SK-N-SH treated with all-trans-retinoic acid at 6 μM for 48 hours (cell line): ENCODE measurements around the gene GAN.

Source experiments
- BACH2 ChIP-seq: fragments of 250-450 bp; sonication (Bioruptor Pico); IDR thresholded peaks from 2 replicates; pipeline ENCODE4 v1.9.0; 2021; ENCODE audit warnings: mild to moderate bottlenecking, borderline replicate concordance
- CSRNP3 ChIP-seq: fragments of 250-450 bp; sonication (Bioruptor Pico); IDR thresholded peaks from 2 replicates; pipeline ENCODE4 v1.5.1; 2021; ENCODE audit warnings: mild to moderate bottlenecking, moderate library complexity
- ZFP3 ChIP-seq: fragments of 250-450 bp; sonication (Bioruptor Pico); IDR thresholded peaks from 2 replicates; pipeline ENCODE4 v1.5.0; 2020; ENCODE audit warnings: mild to moderate bottlenecking, moderate library complexity
- ZNF8 ChIP-seq: fragments of 450-650 bp; formaldehyde crosslinking; IDR thresholded peaks from 2 replicates; pipeline ENCODE4 v1.5.0; 2020; ENCODE audit warnings: mild to moderate bottlenecking, moderate library complexity
- TF ChIP-seq, protein P1 (sequence below): fragments of 250-450 bp; sonication (Bioruptor Pico); IDR thresholded peaks from 2 replicates; pipeline ENCODE4 v1.8.0; 2021; ENCODE audit warnings: low read depth, mild to moderate bottlenecking, moderate library complexity, borderline replicate concordance
- TF ChIP-seq, protein P2 (sequence below): fragments of 250-450 bp; sonication (Bioruptor Pico); IDR thresholded peaks from 2 replicates; pipeline ENCODE4 v1.8.0; 2020; ENCODE audit warnings: mild to moderate bottlenecking, moderate library complexity, borderline replicate concordance

- TF ChIP-seq CSRNP3 (CRISPR knock-in tag) (no peak), ZFP3 (CRISPR knock-in tag) (no peak), ZNF8 (CRISPR knock-in tag) (no peak), BACH2 (no peak)
- TF ChIP-seq, protein P1, sequence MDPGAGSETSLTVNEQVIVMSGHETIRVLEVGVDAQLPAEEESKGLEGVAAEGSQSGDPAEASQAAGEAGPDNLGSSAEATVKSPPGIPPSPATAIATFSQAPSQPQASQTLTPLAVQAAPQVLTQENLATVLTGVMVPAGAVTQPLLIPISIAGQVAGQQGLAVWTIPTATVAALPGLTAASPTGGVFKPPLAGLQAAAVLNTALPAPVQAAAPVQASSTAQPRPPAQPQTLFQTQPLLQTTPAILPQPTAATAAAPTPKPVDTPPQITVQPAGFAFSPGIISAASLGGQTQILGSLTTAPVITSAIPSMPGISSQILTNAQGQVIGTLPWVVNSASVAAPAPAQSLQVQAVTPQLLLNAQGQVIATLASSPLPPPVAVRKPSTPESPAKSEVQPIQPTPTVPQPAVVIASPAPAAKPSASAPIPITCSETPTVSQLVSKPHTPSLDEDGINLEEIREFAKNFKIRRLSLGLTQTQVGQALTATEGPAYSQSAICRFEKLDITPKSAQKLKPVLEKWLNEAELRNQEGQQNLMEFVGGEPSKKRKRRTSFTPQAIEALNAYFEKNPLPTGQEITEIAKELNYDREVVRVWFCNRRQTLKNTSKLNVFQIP (CRISPR knock-in tag): no peak
- TF ChIP-seq, protein P2, sequence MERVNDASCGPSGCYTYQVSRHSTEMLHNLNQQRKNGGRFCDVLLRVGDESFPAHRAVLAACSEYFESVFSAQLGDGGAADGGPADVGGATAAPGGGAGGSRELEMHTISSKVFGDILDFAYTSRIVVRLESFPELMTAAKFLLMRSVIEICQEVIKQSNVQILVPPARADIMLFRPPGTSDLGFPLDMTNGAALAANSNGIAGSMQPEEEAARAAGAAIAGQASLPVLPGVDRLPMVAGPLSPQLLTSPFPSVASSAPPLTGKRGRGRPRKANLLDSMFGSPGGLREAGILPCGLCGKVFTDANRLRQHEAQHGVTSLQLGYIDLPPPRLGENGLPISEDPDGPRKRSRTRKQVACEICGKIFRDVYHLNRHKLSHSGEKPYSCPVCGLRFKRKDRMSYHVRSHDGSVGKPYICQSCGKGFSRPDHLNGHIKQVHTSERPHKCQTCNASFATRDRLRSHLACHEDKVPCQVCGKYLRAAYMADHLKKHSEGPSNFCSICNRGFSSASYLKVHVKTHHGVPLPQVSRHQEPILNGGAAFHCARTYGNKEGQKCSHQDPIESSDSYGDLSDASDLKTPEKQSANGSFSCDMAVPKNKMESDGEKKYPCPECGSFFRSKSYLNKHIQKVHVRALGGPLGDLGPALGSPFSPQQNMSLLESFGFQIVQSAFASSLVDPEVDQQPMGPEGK (CRISPR knock-in tag): no peak
Measured at GRCh38 chr16:81401035-81401950, 86.5 kb downstream of the GAN start.
